Effector CD8-positive, alpha-beta T cell (primary cell): ENCODE data around the gene KCTD17.
"Not testable (repeated sequence)": the region's sequence is repeated elsewhere in the genome, so short reads cannot be mapped to it uniquely, and the experiment has no call there.

Experiments
- DNase-seq: peaks from one replicate; lab custom pipeline; 2025; lab: John Stamatoyannopoulos, UW

Gene KCTD17

GRCh38 chr22:37061611-37062375 is 10.3 kb downstream of the KCTD17 start:
- no peak for DNase-seq

- no peak for DNase-seq
Observed at GRCh38 chr22:37062376-37062675, 10.8 kb downstream of the KCTD17 start.

DNA sequence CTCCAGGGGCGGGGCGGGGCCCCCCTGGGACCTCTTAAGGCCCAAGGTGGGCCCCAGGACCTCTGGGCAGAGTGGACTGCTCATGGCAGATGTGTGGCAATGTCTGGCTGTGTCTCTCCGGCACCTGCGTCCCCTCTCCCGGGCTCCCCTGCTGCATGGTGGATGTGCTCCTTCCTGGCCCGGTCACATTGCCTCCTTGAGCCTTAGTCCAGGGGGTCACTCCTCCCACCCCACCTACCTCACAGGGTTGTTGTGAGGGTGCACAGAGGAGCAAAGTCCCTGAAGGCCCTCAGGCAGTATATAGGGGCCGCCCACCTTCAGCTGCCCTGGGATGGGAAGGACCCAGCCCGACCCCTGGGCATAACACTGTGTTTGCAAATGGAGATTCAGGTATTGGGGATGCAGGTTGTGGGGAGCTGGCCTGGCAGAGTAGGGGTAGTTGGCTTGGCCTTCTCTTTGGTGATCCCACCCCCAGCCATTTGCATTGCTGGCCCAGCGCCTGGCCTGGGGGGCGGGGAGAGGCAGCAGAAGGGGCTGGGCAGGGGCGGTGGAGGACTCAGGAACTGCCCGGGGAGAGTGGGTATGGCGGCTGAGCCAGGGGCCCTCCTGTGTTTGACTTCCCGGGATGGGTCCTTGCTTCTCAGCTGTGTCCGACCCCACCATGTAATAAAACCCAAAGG is 11.3 kb downstream of the KCTD17 start:
- DNase-seq, result no peak

DNA sequence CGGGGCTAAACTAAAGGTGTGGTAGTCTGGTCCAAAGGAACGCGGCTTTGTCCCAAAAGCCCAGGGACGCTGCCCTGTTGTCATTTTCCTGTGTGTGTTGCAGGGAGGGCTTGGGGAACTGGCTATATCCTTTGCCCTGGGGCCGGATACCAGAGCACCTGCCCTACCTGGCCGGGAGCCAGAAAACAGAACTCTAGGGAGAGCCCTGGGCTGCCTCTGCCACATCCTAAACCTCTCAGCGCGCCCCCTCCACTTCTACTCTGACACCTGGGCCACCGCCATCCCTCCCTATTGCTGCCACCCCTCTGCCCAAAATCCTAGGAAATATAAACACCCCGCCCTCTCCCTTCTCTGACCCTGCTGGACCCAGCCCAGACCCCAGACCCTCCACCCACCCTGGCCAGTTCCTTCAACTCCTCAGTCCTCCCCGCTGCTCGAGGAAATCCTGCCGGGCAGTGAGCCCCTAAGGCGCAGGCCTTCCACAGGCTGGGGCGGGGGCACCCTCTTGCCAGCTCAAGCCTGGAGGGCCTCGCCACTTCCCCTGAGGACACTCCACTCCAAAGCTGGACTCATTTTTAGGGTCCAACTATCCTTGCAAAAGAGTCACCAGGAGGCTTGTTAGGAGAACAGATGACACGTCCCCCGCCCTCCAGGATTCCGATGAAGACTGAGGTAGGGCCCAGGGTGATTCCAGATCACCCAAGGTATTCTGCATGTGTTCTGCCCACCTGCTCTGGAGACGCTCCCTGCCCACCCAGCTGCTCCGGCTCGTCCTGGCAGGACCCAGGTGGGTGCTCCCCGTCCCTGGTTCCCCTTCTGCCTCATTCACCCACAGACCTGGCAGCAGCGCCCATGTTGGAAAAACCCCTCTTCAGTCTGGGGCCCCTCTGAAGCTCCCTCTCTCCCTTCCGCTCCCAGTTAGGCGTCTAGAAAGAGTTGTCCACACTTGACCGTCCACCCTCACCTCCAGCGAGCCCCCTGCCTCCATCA is 12.2 kb downstream of the KCTD17 start:
- DNase-seq, result no peak

- DNase-seq, result no peak
Observed at GRCh38 chr22:37064553-37064952, 13.0 kb downstream of the KCTD17 start.

- DNase-seq, result no peak
Observed at GRCh38 chr22:37065180-37065579, 13.6 kb downstream of the KCTD17 start.

DNA sequence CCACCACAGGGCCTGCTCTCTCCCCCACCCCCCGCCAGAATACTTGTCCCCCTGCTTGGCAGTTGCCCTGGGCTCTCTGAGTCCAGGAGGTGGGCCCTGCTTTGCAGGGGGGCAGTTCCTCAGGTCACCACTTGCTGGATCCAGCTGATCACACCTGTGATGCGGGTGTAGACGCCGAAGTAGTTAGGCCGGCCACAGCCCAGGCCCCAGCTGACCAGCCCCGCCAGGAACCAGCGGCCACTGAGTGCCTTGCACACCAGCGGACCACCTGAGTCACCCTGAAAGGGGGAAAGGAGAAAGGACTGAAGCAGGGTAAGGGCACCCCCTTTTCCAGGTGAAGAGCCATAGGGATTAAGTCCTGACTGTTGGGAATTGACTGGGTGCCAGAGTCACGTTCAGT is 14.4 kb downstream of the KCTD17 start:
- DNase-seq, result no peak

DNA sequence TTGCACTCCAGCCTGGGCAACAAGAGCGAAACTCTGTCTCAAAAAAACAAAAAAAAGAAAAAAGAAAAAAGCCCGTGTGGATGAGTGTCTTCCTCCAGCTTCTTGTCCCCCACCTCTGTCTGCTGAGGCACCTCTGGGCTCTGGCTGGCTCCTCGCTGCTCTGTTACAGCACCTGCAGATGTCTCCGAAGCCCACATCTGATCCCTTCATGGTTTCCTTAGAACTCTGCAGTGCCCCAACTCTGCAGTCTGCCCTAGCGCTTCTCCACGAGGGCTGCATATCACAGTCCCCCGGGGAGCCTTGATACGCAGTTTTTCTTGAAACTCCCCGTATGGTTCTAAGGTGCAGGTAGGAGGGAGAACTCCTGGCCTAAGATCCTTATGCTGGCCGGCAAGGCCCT is 15.9 kb downstream of the KCTD17 start:
- no peak for DNase-seq

DNA sequence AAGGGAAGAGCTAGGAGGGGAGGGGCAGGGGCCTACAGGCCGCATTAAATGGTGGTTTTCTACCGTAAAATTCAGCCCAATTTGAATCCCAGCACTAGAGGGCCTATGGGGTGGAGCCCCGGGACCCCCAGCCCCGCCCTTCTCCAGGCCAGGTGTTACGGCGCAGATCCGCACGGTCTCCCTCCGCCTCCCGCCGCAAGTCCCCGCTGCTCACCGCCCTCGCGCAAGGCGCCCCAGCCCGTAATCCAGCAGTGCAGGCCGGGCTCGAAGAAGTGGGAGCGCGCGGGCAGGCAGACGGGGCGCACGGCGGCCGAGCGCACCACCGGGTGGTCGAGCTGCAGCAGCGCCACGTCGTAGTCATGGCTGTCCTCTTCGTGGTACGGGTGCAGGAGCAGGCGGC is 17.3 kb downstream of the KCTD17 start:
- DNase-seq, result no peak

DNA sequence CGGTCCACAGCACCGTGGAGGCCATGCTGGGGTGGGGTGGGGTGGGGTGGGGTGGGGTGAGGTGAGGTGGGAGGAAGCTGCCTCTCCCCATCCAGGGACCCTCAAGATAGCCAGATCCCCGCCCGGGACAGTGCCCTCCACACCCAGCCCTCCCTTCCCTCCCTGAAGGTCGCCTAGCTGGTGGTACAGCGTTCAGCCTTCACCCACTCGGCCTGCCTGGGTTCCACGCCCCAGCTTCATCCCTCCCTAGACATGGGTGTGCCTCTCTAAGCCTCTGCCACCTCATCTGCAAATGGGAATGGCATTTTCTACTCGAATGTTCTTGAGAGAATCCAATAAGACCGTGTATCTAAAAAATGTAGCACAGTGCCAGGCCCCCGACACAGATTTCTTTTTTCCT is 17.8 kb downstream of the KCTD17 start:
- no peak for DNase-seq

DNA sequence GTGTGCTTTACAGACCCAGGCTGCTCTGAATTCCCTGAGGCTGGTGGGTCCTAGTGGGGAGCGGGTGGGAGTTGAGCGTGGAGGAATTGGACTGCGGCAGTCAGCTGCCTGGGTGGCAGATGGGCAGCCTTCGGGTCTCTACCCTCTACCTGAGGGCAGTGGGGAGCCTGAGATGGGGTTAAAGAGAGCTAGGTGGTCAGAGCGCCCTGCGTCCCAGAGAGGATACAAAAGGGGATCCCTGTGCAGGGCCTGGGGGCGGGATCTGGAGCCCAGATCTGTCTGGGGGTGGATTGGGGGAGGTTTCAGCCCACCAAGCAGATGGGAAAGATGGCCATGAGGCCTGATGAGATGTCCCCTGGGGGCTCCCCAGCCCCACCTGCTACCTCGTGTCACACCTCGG is 18.2 kb downstream of the KCTD17 start:
- no peak for DNase-seq

- DNase-seq, result no peak
Observed at GRCh38 chr22:37070334-37070733, 18.8 kb downstream of the KCTD17 start.

GRCh38 chr22:37070744-37071143 is 19.2 kb downstream of the KCTD17 start:
- DNase-seq, result no peak

- DNase-seq, result not testable (repeated sequence)
Observed at GRCh38 chr22:37071850-37072592, 20.5 kb downstream of the KCTD17 start.

DNA sequence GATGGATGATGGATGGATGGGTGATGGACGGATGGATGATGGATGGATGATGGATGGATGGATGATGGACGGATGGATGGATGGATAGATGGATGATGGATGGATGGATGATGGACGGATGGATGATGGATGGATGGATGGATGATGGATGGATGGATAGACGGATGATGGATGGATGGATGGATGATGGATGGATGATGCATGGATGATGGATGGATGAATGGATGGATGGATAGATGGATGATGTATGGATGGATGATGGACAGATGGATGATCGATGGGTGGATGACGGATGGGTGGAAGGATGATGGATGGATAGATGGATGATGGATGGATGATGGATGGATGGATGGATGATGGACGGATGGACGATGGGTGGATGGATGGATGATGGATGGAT is 21.1 kb downstream of the KCTD17 start:
- DNase-seq, result no peak

- no peak for DNase-seq
Observed at GRCh38 chr22:37074537-37074936, 23.0 kb downstream of the KCTD17 start.

DNA sequence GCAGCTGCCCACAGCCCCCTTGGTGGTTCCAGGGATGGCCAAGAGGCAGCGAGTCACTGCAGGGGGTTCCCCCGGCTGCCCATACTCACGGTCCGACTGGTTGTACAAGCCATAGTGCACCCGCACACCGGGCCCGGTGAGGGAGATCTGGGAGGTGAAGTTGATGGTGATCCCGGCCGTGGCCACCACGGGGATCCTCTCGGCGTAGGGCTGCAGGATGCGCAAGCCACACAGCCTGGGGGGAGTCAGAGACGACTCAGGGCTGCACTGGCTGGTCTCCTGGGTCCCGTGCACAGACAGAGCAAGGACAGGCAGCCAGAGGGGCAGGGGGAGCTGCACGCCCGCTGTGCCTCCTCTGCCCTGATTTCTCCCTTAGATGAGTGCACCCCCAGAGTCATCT is 23.5 kb downstream of the KCTD17 start:
- no peak for DNase-seq

DNA sequence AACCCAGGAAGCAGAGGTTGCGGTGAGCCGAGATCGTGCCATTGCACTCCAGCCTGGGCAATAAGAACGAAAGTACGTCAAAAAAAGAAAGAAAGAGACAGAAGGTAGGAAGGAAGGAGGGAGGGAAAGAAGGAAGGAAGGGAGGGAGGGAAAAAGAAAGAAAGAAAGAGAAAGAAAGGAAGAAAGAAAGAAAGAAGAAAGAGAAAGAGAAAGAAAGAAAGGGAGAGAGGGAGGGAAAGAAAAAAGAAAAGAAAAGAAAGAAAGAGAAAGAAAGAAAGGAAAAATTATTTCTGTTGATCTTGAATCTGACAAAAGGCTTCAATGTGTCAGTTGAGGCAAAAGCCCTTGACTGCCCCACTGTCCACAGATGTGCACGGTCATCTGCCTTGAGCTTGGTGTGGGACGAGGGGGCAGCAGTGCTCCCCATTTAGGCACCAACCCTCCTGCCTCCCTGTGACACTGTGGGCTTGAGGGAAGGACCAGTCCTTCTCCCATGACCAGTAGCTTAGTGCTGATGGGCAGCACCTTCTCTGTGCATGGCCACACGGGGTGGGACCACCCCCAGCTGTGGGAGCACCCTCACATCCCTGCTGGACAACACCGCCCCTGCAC is 24.4 kb downstream of the KCTD17 start:
- no peak for DNase-seq

GRCh38 chr22:37077802-37078448 is 26.4 kb downstream of the KCTD17 start:
- peak; percentile 74 for DNase-seq

GRCh38 chr22:37079158-37079557 is 27.6 kb downstream of the KCTD17 start:
- DNase-seq, result no peak

DNA sequence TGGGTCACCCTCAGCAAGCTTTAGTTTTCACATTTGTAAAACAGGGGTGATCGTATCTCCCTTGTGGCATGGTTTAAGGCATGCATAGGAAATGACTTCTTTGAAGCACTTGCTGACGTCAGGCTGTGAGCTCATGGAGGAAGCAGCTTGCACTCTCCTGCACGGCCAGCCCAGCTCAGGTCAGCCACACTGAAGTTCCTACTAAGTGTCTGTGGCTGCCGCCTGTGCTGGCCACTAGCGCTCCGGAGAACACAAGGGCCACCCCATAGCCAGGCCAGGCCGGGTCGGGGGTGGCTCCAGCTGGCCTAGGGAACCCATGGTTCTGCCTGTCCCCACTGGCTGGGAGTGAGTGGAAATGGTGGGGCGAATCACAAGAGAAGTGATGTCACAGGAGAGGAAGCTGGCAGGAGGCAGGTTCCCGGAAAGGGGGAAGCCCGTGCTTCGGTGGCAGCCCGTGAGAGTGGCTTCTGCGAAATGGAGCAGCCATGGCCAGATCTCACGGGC is 28.2 kb downstream of the KCTD17 start:
- peak; percentile 49 for DNase-seq
